Measurements from ENCODE around the gene KRT75. TPM values are rescaled to one million over a fixed set of nuclear protein-coding genes. Genes with fewer than 3 reads are reported as not detected.
"Not testable (repeated sequence)": the region's sequence is repeated elsewhere in the genome, so short reads cannot be mapped to it uniquely, and the experiment has no call there.

The KRT75 gene
- total and polyA plus RNA-seq, 2 of the 13 experiments (the other 11 are each of a cell fraction or from before 2014, with no cell fraction given), result not detected

- no peak overlapping the region for H3K27ac ChIP-seq (ENCODE audit: extremely low read length, insufficient read depth, low read length)
- DNase-seq (ENCODE audit: low spot score), result no peak
- no peaks in the 10 kb centered on the region for H3K4me1 ChIP-seq (ENCODE audit: insufficient read depth, low read length)
- no peaks in the 10 kb centered on the region for H3K9me3 ChIP-seq (ENCODE audit: low read length)
- no peaks in the 10 kb centered on the region for H3K36me3 ChIP-seq (replicated peaks in 1 of 2; ENCODE audit: control insufficient read depth in 1 of 2, insufficient read depth in 2 of 2, low read length in 2 of 2)
- no peak for ATAC-seq
- 0 out of 5 replicates have a peak, but pooled peaks cover 0 to 4% of the 10 kb centered on the region in 2 experiments for H3K27me3 ChIP-seq (ENCODE audit: control insufficient read depth in 1 of 2, insufficient read depth in 2 of 2, low read length in 2 of 2)
- no peak overlapping the region for H3K4me3 ChIP-seq (replicated peaks in 1 of 3; ENCODE audit: insufficient read depth in 1 of 3, low read depth in 2 of 3, low read length in 3 of 3)
- no peak overlapping the region for H3K9ac ChIP-seq (ENCODE audit: insufficient read depth, low read depth, low read length)
- POLR2A ChIA-PET, result no interaction called here
- no peak for FAIRE-seq
- WGBS (ENCODE audit: low lambda C conversion rate), result 3% methylated on average over 3 of the region's 3 CpGs
- no TSS peak for BruUV-seq (replicated peaks)
- H4K20me1 ChIP-seq (ENCODE audit: insufficient read depth, low read length), result no peaks in the 10 kb centered on the region
- no peak overlapping the region for H3K4me2 ChIP-seq (ENCODE audit: low read depth, low read length)
- in situ Hi-C loops (cut with HindIII; ENCODE audit: extremely low pct_ligation_motif_present, low pct_unique_long_range_greater_than_20kb), result no loop called here
- TF ChIP-seq ZNF557 (CRISPR knock-in tag; IDR thresholded peaks at IDR 0.05) (no peak), ZNF7 (CRISPR knock-in tag; IDR thresholded peaks at IDR 0.05) (no peak), THAP11 (CRISPR knock-in tag; IDR thresholded peaks at IDR 0.05) (no peak), ZNF530 (CRISPR knock-in tag; IDR thresholded peaks at IDR 0.05; ENCODE audit: low read depth) (no peak), NFYB (CRISPR knock-in tag; IDR thresholded peaks at IDR 0.05) (no peak), ZNF256 (CRISPR knock-in tag; conservative IDR thresholded peaks at IDR 0.05) (no peak), ZNF563 (CRISPR knock-in tag; IDR thresholded peaks at IDR 0.05) (no peak), IRX3 (CRISPR knock-in tag; IDR thresholded peaks at IDR 0.05; ENCODE audit: borderline replicate concordance, low read depth) (no peak), ZNF460 (CRISPR knock-in tag; IDR thresholded peaks at IDR 0.05; ENCODE audit: borderline replicate concordance) (no peak), BATF2 (CRISPR knock-in tag; IDR thresholded peaks at IDR 0.05) (no peak), ZNF263 (CRISPR knock-in tag; IDR thresholded peaks at IDR 0.05) (no peak), POLR2AphosphoS2 (IDR thresholded peaks at IDR 0.05; ENCODE audit: low read depth, low read length) (no peak), MTERF4 (CRISPR knock-in tag; IDR thresholded peaks at IDR 0.05) (no peak)
- CTCF ChIA-PET (ENCODE audit: low intra/inter-chr PET ratio, low total read pairs), result no interaction called here
- no peaks in the 10 kb centered on the region for H3K79me2 ChIP-seq (ENCODE audit: insufficient read depth, low read length)
- H2AFZ ChIP-seq (ENCODE audit: low read length), result no peak overlapping the region
- intact Hi-C loops (cut with micrococcal nuclease; ENCODE audit: unreplicated experiment), result no loop called here
These were observed 14.1 kb upstream of the KRT75 start for GRCh38 chr12:52448228-52448627.

- H3K79me2 ChIP-seq (ENCODE audit: insufficient read depth, low read length); H3K4me3 ChIP-seq (replicated peaks in 1 of 3; ENCODE audit: insufficient read depth in 1 of 3, low read depth in 2 of 3, low read length in 3 of 3); H3K4me2 ChIP-seq (ENCODE audit: low read depth, low read length); H3K36me3 ChIP-seq (replicated peaks in 1 of 2; ENCODE audit: control insufficient read depth in 1 of 2, insufficient read depth in 2 of 2, low read length in 2 of 2); DNase-seq (ENCODE audit: low spot score); H3K9ac ChIP-seq (ENCODE audit: insufficient read depth, low read depth, low read length); ATAC-seq; H3K27me3 ChIP-seq (ENCODE audit: control insufficient read depth in 1 of 2, insufficient read depth in 2 of 2, low read length in 2 of 2); BruUV-seq (replicated peaks); CTCF ChIA-PET (ENCODE audit: low intra/inter-chr PET ratio, low total read pairs); FAIRE-seq; intact Hi-C loops (cut with micrococcal nuclease; ENCODE audit: unreplicated experiment); H4K20me1 ChIP-seq (ENCODE audit: insufficient read depth, low read length); H3K9me3 ChIP-seq (ENCODE audit: low read length); H3K27ac ChIP-seq (ENCODE audit: extremely low read length, insufficient read depth, low read length); in situ Hi-C loops (cut with HindIII; ENCODE audit: extremely low pct_ligation_motif_present, low pct_unique_long_range_greater_than_20kb); H3K4me1 ChIP-seq (ENCODE audit: insufficient read depth, low read length); POLR2A ChIA-PET; H2AFZ ChIP-seq (ENCODE audit: low read length): not testable (repeated sequence)
- 46% methylated on average over 7 of the region's 11 CpGs for WGBS (ENCODE audit: low lambda C conversion rate)
These were observed 13.0 kb upstream of the KRT75 start for GRCh38 chr12:52447196-52447595.
